ENCODE measurements around the gene GHR.

GRCh38 chr5:42606464-42606869, 183.2 kb downstream of the GHR start:
- TF ChIP-seq POLR2A (IDR thresholded peaks at IDR 0.05): no peak
- TF ChIP-seq, protein P1, sequence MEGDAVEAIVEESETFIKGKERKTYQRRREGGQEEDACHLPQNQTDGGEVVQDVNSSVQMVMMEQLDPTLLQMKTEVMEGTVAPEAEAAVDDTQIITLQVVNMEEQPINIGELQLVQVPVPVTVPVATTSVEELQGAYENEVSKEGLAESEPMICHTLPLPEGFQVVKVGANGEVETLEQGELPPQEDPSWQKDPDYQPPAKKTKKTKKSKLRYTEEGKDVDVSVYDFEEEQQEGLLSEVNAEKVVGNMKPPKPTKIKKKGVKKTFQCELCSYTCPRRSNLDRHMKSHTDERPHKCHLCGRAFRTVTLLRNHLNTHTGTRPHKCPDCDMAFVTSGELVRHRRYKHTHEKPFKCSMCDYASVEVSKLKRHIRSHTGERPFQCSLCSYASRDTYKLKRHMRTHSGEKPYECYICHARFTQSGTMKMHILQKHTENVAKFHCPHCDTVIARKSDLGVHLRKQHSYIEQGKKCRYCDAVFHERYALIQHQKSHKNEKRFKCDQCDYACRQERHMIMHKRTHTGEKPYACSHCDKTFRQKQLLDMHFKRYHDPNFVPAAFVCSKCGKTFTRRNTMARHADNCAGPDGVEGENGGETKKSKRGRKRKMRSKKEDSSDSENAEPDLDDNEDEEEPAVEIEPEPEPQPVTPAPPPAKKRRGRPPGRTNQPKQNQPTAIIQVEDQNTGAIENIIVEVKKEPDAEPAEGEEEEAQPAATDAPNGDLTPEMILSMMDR (IDR thresholded peaks at IDR 0.05): no peak
